ENCODE results near the gene PALLD.

PALLD gene

GRCh38 chr4:168836490-168836889, 339.6 kb downstream of the PALLD start:
- FAIRE-seq = no peak

- FAIRE-seq = no peak
Measured at GRCh38 chr4:168837922-168838321, 341.1 kb downstream of the PALLD start.

DNA sequence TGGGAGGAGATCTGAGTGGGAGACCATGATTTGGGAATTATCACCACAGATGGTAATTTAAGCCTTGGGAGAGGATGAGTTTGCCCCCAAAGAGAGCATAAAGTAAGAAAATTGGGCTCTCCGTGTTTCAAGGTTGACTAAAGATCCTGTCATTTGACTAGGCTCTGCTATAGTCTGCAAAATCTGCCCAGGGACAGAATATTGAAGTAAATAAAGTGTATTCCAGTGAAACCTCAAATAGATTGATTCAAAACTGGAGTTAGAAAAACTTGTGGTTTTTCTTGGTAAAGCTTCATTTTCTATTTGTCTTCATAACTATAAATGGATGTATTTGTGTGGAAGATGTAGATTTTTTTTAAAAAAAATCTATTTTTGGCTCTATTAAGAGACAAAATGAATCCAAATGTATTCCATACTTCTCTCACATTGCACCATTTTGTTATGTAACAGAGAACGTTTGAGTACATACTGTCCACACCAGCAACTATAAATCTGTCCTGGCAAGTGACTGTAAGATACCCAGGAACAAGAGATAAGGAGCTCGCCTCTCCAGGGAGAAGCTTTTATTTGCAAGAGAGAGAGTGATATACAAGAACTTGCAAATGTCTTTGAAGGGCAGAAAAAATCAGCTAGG, 343.0 kb downstream of the PALLD start:
- no peak for FAIRE-seq

- FAIRE-seq = no peak
Measured at GRCh38 chr4:168840392-168840763, 343.5 kb downstream of the PALLD start.

DNA sequence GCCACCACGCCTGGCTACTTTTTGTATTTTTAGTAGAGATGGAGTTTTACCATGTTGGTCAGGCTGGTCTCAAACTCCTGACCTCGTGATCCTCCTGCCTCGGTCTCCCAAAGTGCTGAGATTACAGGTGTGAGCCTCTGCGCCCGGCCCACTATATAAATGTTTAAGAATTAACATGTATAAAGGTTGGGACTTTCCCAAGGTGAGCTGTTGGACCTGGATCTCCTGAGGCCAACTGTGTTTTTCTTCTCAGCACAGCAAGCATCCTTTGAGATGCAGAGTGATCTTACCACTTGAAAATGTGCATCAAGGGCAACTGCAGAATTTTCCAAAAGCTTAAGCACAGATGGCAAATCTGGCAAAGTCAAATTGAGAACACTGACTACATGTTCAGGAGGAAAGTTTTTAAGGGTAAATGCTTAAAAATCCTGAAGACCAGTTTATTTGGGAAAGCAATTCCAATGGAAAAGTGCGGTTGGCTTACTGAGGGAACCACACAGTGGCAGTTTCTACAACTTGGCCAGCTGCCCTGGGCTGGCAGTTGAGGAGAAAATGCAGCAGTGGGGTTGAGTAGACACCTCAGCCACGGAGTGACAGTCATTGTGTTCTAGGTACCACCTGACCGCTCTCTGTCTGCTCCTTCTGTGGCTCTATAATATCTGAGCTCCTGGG, 344.3 kb downstream of the PALLD start:
- no peak for FAIRE-seq

- FAIRE-seq = no peak
Measured at GRCh38 chr4:168841672-168842019, 344.8 kb downstream of the PALLD start.

- FAIRE-seq = no peak
Measured at GRCh38 chr4:168842186-168842585, 345.3 kb downstream of the PALLD start.

GRCh38 chr4:168843635-168844034, 346.8 kb downstream of the PALLD start:
- no peak for FAIRE-seq

GRCh38 chr4:168844353-168845049, 347.6 kb downstream of the PALLD start:
- FAIRE-seq = no peak

DNA sequence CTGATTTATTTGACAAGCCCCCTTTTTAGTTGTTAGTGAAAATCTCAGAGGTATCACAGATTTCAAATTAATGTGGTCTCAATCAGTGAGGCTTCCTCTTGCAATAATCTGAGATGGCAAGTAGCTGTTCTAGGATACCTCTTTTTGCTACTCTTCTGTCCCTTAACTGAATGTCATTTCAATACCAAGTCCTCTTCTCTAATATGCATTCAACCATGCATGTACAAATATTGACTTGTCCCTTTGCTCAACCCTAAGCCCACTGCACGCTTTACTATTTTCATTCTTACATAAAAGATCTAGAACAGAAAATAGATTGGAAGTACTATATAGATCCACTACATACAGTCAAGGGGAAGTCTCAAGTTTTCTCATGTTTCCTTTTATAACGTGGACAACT, 349.0 kb downstream of the PALLD start:
- no peak for FAIRE-seq

DNA sequence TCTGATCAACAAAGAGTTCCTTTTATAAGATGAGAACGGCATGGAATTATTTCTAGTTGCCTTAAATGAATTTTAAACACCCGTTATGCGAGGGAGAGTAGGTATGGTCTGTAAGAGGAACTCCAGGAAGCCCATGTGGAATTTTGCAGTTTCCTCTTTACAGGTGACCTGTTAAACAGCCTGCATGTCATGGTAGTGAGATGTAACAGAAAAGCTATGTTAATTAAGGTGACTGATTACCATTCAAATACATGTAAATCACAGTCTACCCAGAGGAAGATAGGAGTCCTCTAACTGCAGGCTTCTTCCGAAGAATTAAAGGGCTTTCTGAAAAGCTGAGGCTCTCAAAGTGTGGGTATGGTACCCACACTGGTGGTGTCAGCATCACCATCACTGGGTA, 349.6 kb downstream of the PALLD start:
- FAIRE-seq = no peak

- FAIRE-seq = no peak
Measured at GRCh38 chr4:168847771-168848502, 351.1 kb downstream of the PALLD start.

DNA sequence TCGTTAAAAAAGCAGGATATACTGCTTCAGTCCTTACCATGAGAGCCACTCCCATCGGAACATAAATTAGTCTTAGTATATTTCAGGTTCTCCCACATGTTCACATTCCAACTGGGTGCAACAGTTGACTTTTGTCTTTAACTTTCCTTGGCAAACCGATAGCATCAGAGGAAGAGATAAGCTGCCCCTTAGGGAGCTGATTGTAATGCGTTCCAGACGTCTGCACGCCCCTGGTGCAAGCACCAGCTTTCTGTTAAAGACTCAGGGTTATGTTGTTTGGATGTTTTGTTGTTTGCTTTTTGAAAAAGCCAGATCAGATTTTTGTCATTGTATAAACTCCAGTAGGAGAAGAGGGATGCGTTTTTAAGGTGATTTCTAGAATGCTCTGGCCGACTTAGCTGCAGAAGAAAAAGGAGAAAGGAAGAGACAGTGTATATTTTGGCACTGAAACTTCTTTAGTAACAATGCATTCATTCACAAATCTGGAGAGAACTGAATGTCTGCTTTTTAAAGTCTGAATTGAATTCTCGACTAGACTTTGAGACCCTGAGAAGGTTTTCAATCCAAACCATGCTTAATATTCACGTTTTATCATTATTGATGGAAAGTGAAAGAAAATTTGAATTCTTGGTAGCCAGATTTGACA, 352.3 kb downstream of the PALLD start:
- no peak for FAIRE-seq

DNA sequence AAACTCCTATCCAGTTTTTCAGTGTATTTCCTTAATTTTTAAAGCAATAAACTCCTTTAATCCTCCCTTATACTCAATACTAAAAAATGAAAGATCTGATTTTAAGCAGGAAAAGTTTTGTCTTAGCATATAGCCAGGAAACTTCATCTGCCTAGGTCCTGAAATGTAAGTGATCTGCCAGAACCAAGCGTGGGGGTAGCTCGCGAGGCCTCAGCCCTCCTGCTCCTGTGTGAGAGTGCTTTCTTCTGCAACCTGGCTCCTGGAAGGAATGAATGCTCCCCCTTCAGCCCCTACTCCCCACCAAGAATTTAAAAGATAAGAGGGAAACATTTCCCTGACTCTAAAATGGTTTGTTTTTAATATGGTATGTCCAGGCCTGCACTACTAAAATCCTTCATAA, 353.1 kb downstream of the PALLD start:
- no peak for FAIRE-seq

GRCh38 chr4:168852387-168852786, 355.5 kb downstream of the PALLD start:
- no peak for FAIRE-seq

DNA sequence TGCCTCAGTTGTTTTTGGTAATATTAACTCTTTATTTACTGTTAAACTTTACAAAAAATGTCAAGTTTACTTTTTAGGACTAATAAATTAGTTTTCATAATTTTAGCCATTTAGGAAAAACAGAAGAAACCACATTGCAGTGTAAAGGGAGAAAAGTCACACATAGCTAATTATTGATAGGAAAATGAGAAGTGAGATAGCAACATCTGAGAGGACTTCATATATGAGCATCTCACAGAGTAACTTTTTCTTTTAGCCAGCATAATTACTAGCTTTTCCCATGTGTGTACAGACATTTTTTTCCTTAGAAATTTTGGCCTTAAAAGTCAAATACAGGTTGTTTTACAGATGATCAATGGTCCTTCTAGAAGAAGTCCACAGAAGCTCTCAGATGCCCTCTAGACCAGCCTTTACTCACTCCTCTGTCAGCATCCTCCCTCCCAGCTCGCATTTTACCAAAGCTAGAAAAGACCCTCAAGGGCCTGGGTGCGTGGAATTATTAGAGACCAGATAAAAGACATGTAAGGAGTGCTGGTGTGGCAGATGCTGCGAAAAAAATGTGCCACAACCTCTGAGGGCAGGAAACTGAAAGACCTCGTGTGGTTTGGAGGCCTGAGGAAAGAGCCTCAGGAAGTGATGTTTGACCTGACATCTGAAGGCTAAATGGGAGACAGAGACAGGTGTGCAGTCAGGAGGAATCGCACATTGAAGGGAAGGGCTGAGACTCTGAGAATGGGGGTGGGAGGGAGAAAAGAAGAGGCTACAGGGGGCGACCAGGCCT, 356.3 kb downstream of the PALLD start:
- no peak for FAIRE-seq

GRCh38 chr4:168853770-168854169, 356.9 kb downstream of the PALLD start:
- no peak for FAIRE-seq

DNA sequence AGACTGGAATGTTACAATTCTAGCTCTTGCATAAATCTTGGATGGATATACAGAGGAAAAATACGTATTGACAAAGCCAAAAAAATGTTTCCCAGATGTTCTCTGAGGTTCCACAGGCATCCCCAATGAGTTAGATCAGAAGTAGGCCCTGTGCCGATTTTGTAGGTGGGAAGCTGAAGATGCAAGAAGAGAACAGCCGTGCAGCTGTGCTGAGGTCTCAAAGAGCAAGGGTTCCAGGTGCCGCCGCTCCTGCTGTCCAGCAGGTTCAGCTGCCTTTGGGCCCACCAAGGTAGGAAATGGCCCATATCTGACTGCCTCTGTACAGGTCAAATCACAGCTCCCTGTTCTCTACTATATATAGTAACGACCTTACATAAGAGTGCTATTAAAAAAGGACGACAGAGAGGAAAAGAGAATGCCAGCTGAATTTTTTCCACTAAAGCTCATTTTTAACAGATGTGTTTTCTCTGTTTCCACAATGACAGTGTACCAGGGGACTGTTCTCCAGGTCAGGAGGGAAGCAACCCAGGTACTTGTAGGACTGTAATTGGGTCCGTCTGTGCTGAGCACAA, 357.6 kb downstream of the PALLD start:
- FAIRE-seq = no peak

GRCh38 chr4:168856312-168856711, 359.5 kb downstream of the PALLD start:
- FAIRE-seq = no peak

DNA sequence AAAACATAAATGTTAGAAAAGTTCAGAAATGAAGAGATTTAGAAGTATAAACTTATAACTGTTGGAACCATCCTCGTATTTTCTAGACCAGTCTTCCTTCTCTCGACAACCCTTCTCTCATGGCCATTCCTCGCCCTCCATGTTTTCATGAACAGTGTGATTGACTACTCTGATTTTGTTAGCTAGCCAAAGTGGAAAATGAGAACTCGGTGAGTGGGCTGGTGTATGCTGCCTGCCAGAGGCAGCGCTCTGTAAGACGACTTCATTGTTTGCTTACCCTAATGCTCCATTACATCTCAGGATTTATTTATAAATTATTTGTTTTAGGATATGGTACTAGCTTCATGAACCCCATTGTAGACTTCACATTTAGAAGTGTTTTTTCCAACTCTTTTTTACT, 360.2 kb downstream of the PALLD start:
- FAIRE-seq = no peak

GRCh38 chr4:168857546-168858314, 360.9 kb downstream of the PALLD start:
- FAIRE-seq = no peak

All from G401.6 (cell line).